HepG2 (cell line): ENCODE results near the gene NCAPD2. TPM values are rescaled to one million over a fixed set of nuclear protein-coding genes. Genes with fewer than 3 reads are reported as not detected.
A peak's percentile ranks its signal among the peaks of the same experiment; 100 is the strongest.

ENCODE experiments used
- ATAC-seq: fragments of 200-7000 bp; cut with Tn5 transposase; 3 replicates; pipeline ENCODE4 v1.9.1; 2020; ENCODE audit warnings: mild to moderate bottlenecking, moderate library complexity
- BruUV-seq: library from RNA; stranded (reverse); fragments of 400-500 nt; replicated peaks from 2 replicates; lab custom pipeline; 2021; lab: Mats Ljungman, UMichigan
- CTCF ChIA-PET: fragments of 300-600 bp; formaldehyde crosslinking; extraction: SDS; loops from one replicate; lab custom pipeline; 2021; ENCODE audit warnings: low total read pairs, inconsistent platforms, low intra/inter-chr PET ratio; lab: Yijun Ruan, JAX
- POLR2A ChIA-PET: fragments of 350-600 bp; sonication (Branson Sonifier 250); formaldehyde crosslinking; loops from one replicate; lab custom pipeline; 2020; ENCODE audit warnings: antibody characterized with exemption, inconsistent platforms; lab: Yijun Ruan, JAX
- DNase-seq: peaks from one replicate; pipeline ENCODE4 v3.0.0-alpha.2; 2015; ENCODE audit warnings: low spot score
- FAIRE-seq: peaks from 3 replicates; lab custom pipeline; 2011; peaks lifted over from hg19 to GRCh38; lab: Jason Lieb, UNC
- H2AFZ ChIP-seq: one replicate; pipeline ENCODE4 v1.6.1; 2011; ENCODE audit warnings: low read length, inconsistent platforms
- H3K27ac ChIP-seq: fragments of 300-600 bp; 3 replicates; pipeline ENCODE4 v1.8.0; 2011; ENCODE audit warnings: mixed run types, mild to moderate bottlenecking, mixed read lengths, low read length, inconsistent platforms; ENCODE audit not compliant: insufficient read depth; ENCODE audit errors: extremely low read length
- H3K27me3 ChIP-seq, 2 experiments: fragments of 200-600 bp in 1 of 2; 2 replicates in 1 of 2; 3 replicates in 1 of 2; pipeline versions ENCODE4 v1.6.0 to v1.8.0; 2011; ENCODE audit warnings: low read length in 2 of 2, mild to moderate bottlenecking in 2 of 2, moderate library complexity in 2 of 2, inconsistent platforms in 1 of 2; ENCODE audit not compliant: insufficient read depth in 2 of 2, control insufficient read depth in 1 of 2
- H3K36me3 ChIP-seq, 2 experiments: fragments of 200-600 bp in 1 of 2; replicated peaks in 1 of 2; 2 replicates in 1 of 2; 3 replicates in 1 of 2; pipeline versions ENCODE4 v1.5.1 to v1.8.0; 2011; ENCODE audit warnings: low read length in 2 of 2, inconsistent platforms in 1 of 2; ENCODE audit not compliant: insufficient read depth in 2 of 2, control insufficient read depth in 1 of 2
- H3K4me1 ChIP-seq: 2 replicates; pipeline ENCODE4 v1.5.1; 2012; ENCODE audit warnings: low read length, inconsistent platforms; ENCODE audit not compliant: insufficient read depth
- H3K4me2 ChIP-seq: 2 replicates; pipeline ENCODE4 v1.6.0; 2011; ENCODE audit warnings: low read depth, low read length, inconsistent platforms
- H3K4me3 ChIP-seq, 3 experiments: fragments of 200-600 bp in 1 of 3; sonication (generic), shearing (Covaris generic) in 1 of 3; replicated peaks in 1 of 3; 2 replicates each; pipeline ENCODE4 v1.5.1; 2011 to 2016; ENCODE audit warnings: low read length in 3 of 3, inconsistent platforms in 2 of 3, low read depth in 2 of 3, mild to moderate bottlenecking in 2 of 3, control low read depth in 1 of 3, mixed read lengths in 1 of 3; ENCODE audit not compliant: insufficient read depth in 1 of 3
- H3K79me2 ChIP-seq: one replicate; pipeline ENCODE4 v1.6.1; 2011; ENCODE audit warnings: low read length, inconsistent platforms; ENCODE audit not compliant: insufficient read depth
- H3K9ac ChIP-seq: 2 replicates; pipeline ENCODE4 v1.6.0; 2011; ENCODE audit warnings: mild to moderate bottlenecking, low read depth, low read length, inconsistent platforms; ENCODE audit not compliant: insufficient read depth
- H3K9me3 ChIP-seq: 2 replicates; pipeline ENCODE4 v1.5.1; 2012; ENCODE audit warnings: mild to moderate bottlenecking, low read length
- H4K20me1 ChIP-seq: 2 replicates; pipeline ENCODE4 v1.6.0; 2011; ENCODE audit warnings: inconsistent platforms, mild to moderate bottlenecking, low read length, moderate library complexity; ENCODE audit not compliant: insufficient read depth
- BRCA1 ChIP-seq: sonication (generic); formaldehyde crosslinking; IDR thresholded peaks from 2 replicates; pipeline ENCODE4 v1.4.0; 2020; ENCODE audit warnings: missing genetic modification reagents
- HNF1A ChIP-seq, 2 experiments: sonication (generic) in 1 of 2; formaldehyde crosslinking in 1 of 2; IDR thresholded peaks; 2 replicates each; pipeline versions ENCODE4 v1.4.0 to v1.6.1; 2016 to 2020; ENCODE audit warnings: borderline replicate concordance in 1 of 2, low read depth in 1 of 2, mild to moderate bottlenecking in 1 of 2, missing genetic modification reagents in 1 of 2
- JDP2 ChIP-seq: sonication (generic); formaldehyde crosslinking; IDR thresholded peaks from 2 replicates; pipeline ENCODE4 v1.8.1; 2022; ENCODE audit warnings: missing genetic modification reagents, borderline replicate concordance
- MYNN ChIP-seq: sonication (generic); formaldehyde crosslinking; IDR thresholded peaks from 2 replicates; pipeline ENCODE4 v1.4.0; 2020; ENCODE audit warnings: mild to moderate bottlenecking, low read depth, missing genetic modification reagents
- RBM22 ChIP-seq: fragments of 200-400 bp; formaldehyde crosslinking; optimal IDR thresholded peaks from 2 replicates; pipeline ENCODE3; 2017; ENCODE audit warnings: mild to moderate bottlenecking, low read length, moderate library complexity
- TFDP2 ChIP-seq: sonication (generic); formaldehyde crosslinking; IDR thresholded peaks from 2 replicates; pipeline ENCODE4 v1.4.0; 2020; ENCODE audit warnings: missing genetic modification reagents
- ZFAT ChIP-seq: sonication (generic); formaldehyde crosslinking; conservative IDR thresholded peaks from 2 replicates; pipeline ENCODE4 v1.8.1; 2023; ENCODE audit warnings: missing genetic modification reagents, inconsistent platforms
- ZNF556 ChIP-seq: sonication (generic); formaldehyde crosslinking; IDR thresholded peaks from 2 replicates; pipeline ENCODE4 v1.4.0; 2020; ENCODE audit warnings: mild to moderate bottlenecking, missing genetic modification reagents, borderline replicate concordance
- ZNF660 ChIP-seq: sonication (generic); formaldehyde crosslinking; IDR thresholded peaks from 2 replicates; pipeline ENCODE4 v1.5.1; 2020; ENCODE audit warnings: mild to moderate bottlenecking, low read depth, missing genetic modification reagents, borderline replicate concordance
- WGBS: methylation state at CpG from one replicate; pipeline ENCODE4 v1.1.6; 2017; ENCODE audit warnings: low lambda C conversion rate; 5-methylcytosine and 5-hydroxymethylcytosine counted together
- in situ Hi-C: cut with HindIII; loops from 2 replicates; pipeline ENCODE4 v1.10.0; 2017; ENCODE audit warnings: low pct_unique_long_range_greater_than_20kb; ENCODE audit not compliant: extremely low pct_ligation_motif_present
- intact Hi-C: fragments of 100-400 bp; cut with micrococcal nuclease; formaldehyde crosslinking; loops from one replicate; pipeline ENCODE4 v1.10.0; 2022; ENCODE audit not compliant: unreplicated experiment
- polyA plus RNA-seq, 8 experiments: library from polyadenylated mRNA; depleted of rRNA in 3 of 8; stranded (reverse) in 7 of 8; unstranded in 1 of 8; fragments of >200 nt; fragmentation: Illumina TruSeq in 4 of 8; extraction: Trizol in 4 of 8; gene quantifications; 2 replicates each; pipeline versions ENCODE4 v1.2.1 to v1.2.3, GENCODE V29; 2011 to 2016; ENCODE audit warnings: low read depth in 4 of 8, missing spikeins in 1 of 8, mixed read lengths in 1 of 8; ENCODE audit not compliant: insufficient read depth in 1 of 8
- total RNA-seq, 5 experiments: library from RNA; depleted of rRNA; stranded (reverse); fragments of >200 nt; fragmentation: Illumina TruSeq; extraction: Trizol; gene quantifications; 2 replicates each; pipeline ENCODE4 v1.2.3, GENCODE V29; 2016; ENCODE audit warnings: low read depth in 1 of 5

Gene NCAPD2
- total and polyA plus RNA-seq, 2 of the 13 experiments (the other 11 are each of a cell fraction or from before 2014, with no cell fraction given): 51.1 to 65.6 TPM

- H4K20me1 ChIP-seq: no peaks in the 10 kb centered on the region
- intact Hi-C loops: no loop called here
- H3K9ac ChIP-seq: no peak overlapping the region
- FAIRE-seq (no peak), ATAC-seq (no peak), DNase-seq (no peak)
- no peak for TF ChIP-seq TFDP2 (CRISPR knock-in tag)
- TF ChIP-seq RBM22: peak; percentile 32
- TF ChIP-seq BRCA1 (CRISPR knock-in tag): no peak
- no peak for TF ChIP-seq ZNF660
- no peak for TF ChIP-seq ZNF556 (CRISPR knock-in tag)
- no peak for TF ChIP-seq HNF1A (IDR thresholded peaks at IDR 0.05; ENCODE audit: low read depth)
- TF ChIP-seq HNF1A (CRISPR knock-in tag; IDR thresholded peaks at IDR 0.05; ENCODE audit: borderline replicate concordance): no peak
- TF ChIP-seq MYNN (CRISPR knock-in tag): no peak
- no peak for TF ChIP-seq JDP2 (CRISPR knock-in tag)
- TF ChIP-seq ZFAT: no peak
- 99% methylated on average over 10 of the region's 13 CpGs for WGBS
- no peak overlapping the region for H3K4me3 ChIP-seq
- H3K27ac ChIP-seq: no peak overlapping the region
- peaks cover 9% of the 10 kb centered on the region for H3K79me2 ChIP-seq
- no peaks in the 10 kb centered on the region for H3K27me3 ChIP-seq
- in situ Hi-C loops: no loop called here
- H3K4me2 ChIP-seq: no peak overlapping the region
- H3K4me1 ChIP-seq: peaks cover 11% of the 10 kb centered on the region
- peaks cover 31 to 66% of the 10 kb centered on the region in 2 experiments for H3K36me3 ChIP-seq
- POLR2A ChIA-PET: interaction anchor here (1.1 kb wide), 1 partner anchor 18 kb away, joined by 3 read pairs; no protein-coding TSS in a partner anchor
- H2AFZ ChIP-seq: no peak overlapping the region
- CTCF ChIA-PET: no interaction called here
- no peaks in the 10 kb centered on the region for H3K9me3 ChIP-seq
- BruUV-seq: no TSS peak
These were observed 66.8 kb downstream of the NCAPD2 start for GRCh38 chr12:6560501-6561205.
